ENCODE measurements around the gene RAB40C.

Gene RAB40C

GRCh38 chr16:575354-576196 lies 14.3 kb upstream of the RAB40C start:
- DNase-seq (ENCODE audit: low spot score), result no peak

- no peak for DNase-seq (ENCODE audit: low spot score)
Measured at GRCh38 chr16:576197-576822, 13.6 kb upstream of the RAB40C start.

GRCh38 chr16:576823-577201 lies 13.1 kb upstream of the RAB40C start:
- DNase-seq (ENCODE audit: low spot score), result no peak

- no peak for DNase-seq (ENCODE audit: low spot score)
Measured at GRCh38 chr16:577796-578195, 12.1 kb upstream of the RAB40C start.

- no peak for DNase-seq (ENCODE audit: low spot score)
Measured at GRCh38 chr16:578232-578869, 11.5 kb upstream of the RAB40C start.

GRCh38 chr16:578870-579405 lies 10.9 kb upstream of the RAB40C start:
- peak; percentile 80 for DNase-seq (ENCODE audit: low spot score)

GRCh38 chr16:580141-580945 lies 9.5 kb upstream of the RAB40C start:
- DNase-seq (ENCODE audit: low spot score), result no peak

- no peak for DNase-seq (ENCODE audit: low spot score)
Measured at GRCh38 chr16:580946-581498, 8.8 kb upstream of the RAB40C start.

GRCh38 chr16:582218-582613 lies 7.7 kb upstream of the RAB40C start:
- no peak for DNase-seq (ENCODE audit: low spot score)

GRCh38 chr16:582614-583331 lies 7.1 kb upstream of the RAB40C start:
- DNase-seq (ENCODE audit: low spot score), result no peak

GRCh38 chr16:583470-583814 lies 6.4 kb upstream of the RAB40C start:
- DNase-seq (ENCODE audit: low spot score), result no peak

GRCh38 chr16:583815-584591 lies 5.9 kb upstream of the RAB40C start:
- DNase-seq (ENCODE audit: low spot score), result peak; percentile 25

- DNase-seq (ENCODE audit: low spot score), result peak; percentile 24
Measured at GRCh38 chr16:585351-585750, 4.5 kb upstream of the RAB40C start.

GRCh38 chr16:586047-586644 lies 3.7 kb upstream of the RAB40C start:
- DNase-seq (ENCODE audit: low spot score), result no peak

GRCh38 chr16:586645-587590 lies 2.9 kb upstream of the RAB40C start:
- peak; percentile 29 for DNase-seq (ENCODE audit: low spot score)

- DNase-seq (ENCODE audit: low spot score), result peak; percentile 63
Measured at GRCh38 chr16:588639-588888, 1.3 kb upstream of the RAB40C start.

- DNase-seq (ENCODE audit: low spot score), result peak; percentile 99
Measured at GRCh38 chr16:588889-589657, 793 bp upstream of the RAB40C start.

GRCh38 chr16:590188-590814 lies 435 bp downstream of the RAB40C start:
- DNase-seq (ENCODE audit: low spot score), result no peak

Measured in hematopoietic multipotent progenitor cell treated with erythropoietin and hydrocortisone succinate and interleukin-3 and kit ligand, for 17 days (in vitro differentiated cells).